HCT116 (cell line): ENCODE results near the gene NUMB. TPM values are rescaled to one million over a fixed set of nuclear protein-coding genes. Genes with fewer than 3 reads are reported as not detected.

Experiments
- ATAC-seq: fragments of 200-7000 bp; cut with Tn5 transposase; 2 replicates; pipeline ENCODE4 v1.9.1; 2020; ENCODE audit warnings: mild to moderate bottlenecking, moderate library complexity
- BruUV-seq: library from RNA; stranded (reverse); fragments of 400-500 nt; replicated peaks from 2 replicates; lab custom pipeline; 2021; lab: Mats Ljungman, UMichigan
- CTCF ChIA-PET: fragments of 300-600 bp; sonication (Branson Sonifier 250); formaldehyde crosslinking; loops from one replicate; lab custom pipeline; 2021; ENCODE audit warnings: antibody characterized with exemption; lab: Charles Lee
- POLR2A ChIA-PET: fragments of 300-600, 350-600 bp; sonication (Branson Sonifier 250); formaldehyde crosslinking; loops from one replicate; lab custom pipeline; 2021; ENCODE audit warnings: antibody characterized with exemption; lab: Charles Lee
- RAD21 ChIA-PET, 2 experiments: fragments of 300-600 bp; sonication (Branson Sonifier 250); formaldehyde crosslinking; loops; one replicate each; lab custom pipeline; 2023; ENCODE audit warnings: low total read pairs in 2 of 2; ENCODE audit not compliant: uncharacterized antibody in 2 of 2, unreplicated experiment in 2 of 2, low non-redundant PET in 1 of 2; lab: Charles Lee
- DNase-seq: peaks from one replicate; pipeline ENCODE4 v3.0.0-alpha.2; 2010; ENCODE audit warnings: low read depth, low spot score
- H2AFZ ChIP-seq: fragments of 200-600 bp; shearing (Covaris generic), sonication (generic); 2 replicates; pipeline ENCODE4 v1.6.1; 2017; ENCODE audit warnings: low read depth, mixed run types, mixed read lengths, antibody characterized with exemption, low read length; ENCODE audit not compliant: poor library complexity, severe bottlenecking
- H3K27ac ChIP-seq: 2 replicates; pipeline ENCODE4 v1.5.1; 2012; ENCODE audit warnings: low read depth, low read length
- H3K27me3 ChIP-seq: fragments of 200-600 bp; sonication (generic); 2 replicates; pipeline ENCODE4 v1.6.1; 2016; ENCODE audit warnings: mixed run types, low read length, mixed read lengths; ENCODE audit not compliant: insufficient read depth
- H3K36me3 ChIP-seq, 2 experiments: fragments of 200-500 bp in 1 of 2; fragments of 200-600 bp in 1 of 2; sonication (Bioruptor generic) in 1 of 2; sonication (generic) in 1 of 2; 2 replicates each; pipeline versions ENCODE4 v1.5.1 to v1.6.1; 2014 to 2016; ENCODE audit warnings: low read length in 2 of 2, inconsistent platforms in 1 of 2, mixed read lengths in 1 of 2, mixed run types in 1 of 2; ENCODE audit not compliant: insufficient read depth in 2 of 2, control insufficient read depth in 1 of 2
- H3K4me1 ChIP-seq, 2 experiments: fragments of 200-600 bp in 1 of 2; sonication (generic) in 1 of 2; 2 replicates each; pipeline versions ENCODE4 v1.5.1 to v1.6.1; 2012 to 2017; ENCODE audit warnings: low read length in 2 of 2, inconsistent platforms in 1 of 2, mild to moderate bottlenecking in 1 of 2, mixed read lengths in 1 of 2, mixed run types in 1 of 2, moderate library complexity in 1 of 2; ENCODE audit not compliant: insufficient read depth in 2 of 2, control insufficient read depth in 1 of 2
- H3K4me2 ChIP-seq: fragments of 200-600 bp; sonication (generic); 2 replicates; pipeline ENCODE4 v1.6.1; 2017; ENCODE audit warnings: mixed run types, low read length, mixed read lengths
- H3K4me3 ChIP-seq, 2 experiments: fragments of 200-600 bp in 1 of 2; sonication (generic) in 1 of 2; replicated peaks in 1 of 2; 2 replicates each; pipeline ENCODE4 v1.5.1; 2011 to 2016; ENCODE audit warnings: low read length in 2 of 2, control low read depth in 1 of 2, low read depth in 1 of 2, mild to moderate bottlenecking in 1 of 2, mixed read lengths in 1 of 2, mixed run types in 1 of 2
- H3K79me2 ChIP-seq: fragments of 200-600 bp; sonication (generic); 2 replicates; pipeline ENCODE4 v1.6.1; 2017; ENCODE audit warnings: mild to moderate bottlenecking, mixed run types, low read length, moderate library complexity, mixed read lengths; ENCODE audit not compliant: insufficient read depth
- H3K9ac ChIP-seq: fragments of 200-600 bp; sonication (generic); 2 replicates; pipeline ENCODE4 v1.6.1; 2016; ENCODE audit warnings: low read length, mixed read lengths
- H3K9me2 ChIP-seq: fragments of 200-600 bp; sonication (generic), shearing (Covaris generic); 2 replicates; pipeline ENCODE4 v1.6.1; 2017; ENCODE audit warnings: mixed run types, mild to moderate bottlenecking, moderate library complexity; ENCODE audit not compliant: insufficient read depth
- H3K9me3 ChIP-seq, 2 experiments: fragments of 200-500 bp in 1 of 2; fragments of 200-600 bp in 1 of 2; sonication (Bioruptor generic) in 1 of 2; sonication (generic) in 1 of 2; 2 replicates each; pipeline ENCODE4 v1.6.1; 2014 to 2017; ENCODE audit warnings: low read length in 2 of 2, mixed read lengths in 2 of 2, inconsistent platforms in 1 of 2, low read depth in 1 of 2, mild to moderate bottlenecking in 1 of 2, mixed run types in 1 of 2, moderate library complexity in 1 of 2; ENCODE audit not compliant: control insufficient read depth in 1 of 2, insufficient read depth in 1 of 2
- H4K20me1 ChIP-seq: fragments of 200-600 bp; sonication (generic), shearing (Covaris generic); 2 replicates; pipeline ENCODE4 v1.6.1; 2017; ENCODE audit warnings: mixed run types, mild to moderate bottlenecking, moderate library complexity; ENCODE audit not compliant: insufficient read depth
- CBX3 ChIP-seq: IDR thresholded peaks from 2 replicates; pipeline ENCODE4 v1.6.1; 2012; ENCODE audit warnings: low read depth
- CEBPB ChIP-seq: IDR thresholded peaks from 2 replicates; pipeline ENCODE4 v1.6.1; 2012; ENCODE audit warnings: low read depth
- EZH2 ChIP-seq: fragments of 200-600 bp; sonication (generic); IDR thresholded peaks from 2 replicates; pipeline ENCODE4 v1.6.1; 2017; ENCODE audit warnings: antibody characterized with exemption, mixed run types
- EZH2phosphoT487 ChIP-seq: fragments of 200-600 bp; IDR thresholded peaks from 2 replicates; pipeline ENCODE4 v1.6.1; 2018; ENCODE audit warnings: antibody characterized with exemption, borderline replicate concordance
- FOSL1 ChIP-seq: IDR thresholded peaks from 2 replicates; pipeline ENCODE4 v1.6.1; 2012; ENCODE audit warnings: low read depth
- JUND ChIP-seq: IDR thresholded peaks from 2 replicates; pipeline ENCODE4 v1.6.1; 2012
- MAX ChIP-seq: IDR thresholded peaks from 2 replicates; pipeline ENCODE4 v1.6.1; 2012
- POLR2A ChIP-seq: IDR thresholded peaks from 2 replicates; pipeline ENCODE4 v1.7.0; 2011; ENCODE audit warnings: borderline replicate concordance; ENCODE audit not compliant: insufficient read depth, insufficient read length; ENCODE audit errors: extremely low read depth
- POLR2AphosphoS5 ChIP-seq: IDR thresholded peaks from 2 replicates; pipeline ENCODE4 v1.6.1; 2011; ENCODE audit warnings: mild to moderate bottlenecking, low read depth, low read length, moderate library complexity
- RAD21 ChIP-seq: IDR thresholded peaks from 2 replicates; pipeline ENCODE4 v1.6.1; 2012; ENCODE audit warnings: low read depth, mild to moderate bottlenecking
- REST ChIP-seq: IDR thresholded peaks from 2 replicates; pipeline ENCODE4 v1.6.1; 2012; ENCODE audit warnings: low read depth
- SIN3A ChIP-seq: IDR thresholded peaks from 2 replicates; pipeline ENCODE4 v1.6.1; 2012; ENCODE audit warnings: low read depth
- SP1 ChIP-seq: IDR thresholded peaks from 2 replicates; pipeline ENCODE4 v1.6.1; 2012; ENCODE audit warnings: low read depth
- SRF ChIP-seq: IDR thresholded peaks from 2 replicates; pipeline ENCODE4 v1.6.1; 2012; ENCODE audit warnings: low read depth
- TCF7L2 ChIP-seq: IDR thresholded peaks from 2 replicates; pipeline ENCODE4 v1.7.0; 2011; ENCODE audit warnings: borderline replicate concordance, inconsistent platforms; ENCODE audit not compliant: insufficient read depth, insufficient read length; ENCODE audit errors: extremely low read depth
- ZFX ChIP-seq: fragments of 450-650 bp; IDR thresholded peaks from 2 replicates; pipeline ENCODE4 v1.6.1; 2017
- ZNF274 ChIP-seq: fragments of 200-500 bp; sonication (Bioruptor generic); IDR thresholded peaks from 2 replicates; pipeline ENCODE4 v1.6.1; 2014; ENCODE audit warnings: mild to moderate bottlenecking, low read depth, low read length, inconsistent platforms
- intact Hi-C: fragments of 100-400 bp; cut with micrococcal nuclease; formaldehyde crosslinking; loops from 2 replicates; pipeline ENCODE4 v1.10.0; 2022
- total RNA-seq: library from RNA; stranded (reverse); gene quantifications from one replicate; pipeline ENCODE4 v1.2.1, GENCODE V29; 2021; ENCODE audit not compliant: unreplicated experiment
- TF ChIP-seq, protein P1 (sequence below): IDR thresholded peaks from 2 replicates; pipeline ENCODE4 v1.6.1; 2012

The NUMB gene
- total RNA-seq, 1 experiment from 2014 or later = 43.0 TPM

DNA sequence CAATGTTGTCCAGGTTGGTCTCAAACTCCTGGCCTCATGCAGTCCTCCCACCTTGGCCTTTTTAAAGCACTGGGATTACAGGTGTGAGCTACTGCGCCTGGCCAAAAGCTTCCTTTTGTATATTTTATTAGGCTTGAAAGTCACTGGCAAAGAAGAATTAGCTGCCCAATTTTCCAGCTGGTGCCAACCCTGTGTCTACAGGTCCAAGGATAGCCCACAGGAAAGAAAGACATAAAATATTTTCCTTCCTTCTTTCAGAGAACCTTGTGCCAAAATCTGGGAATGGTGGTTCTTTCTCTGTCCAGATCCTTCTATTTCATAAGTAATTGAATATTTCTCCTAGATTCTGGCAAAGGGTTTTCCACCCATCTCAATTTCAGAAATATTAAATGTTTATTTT is 84.1 kb downstream of the NUMB start:
- H3K27ac ChIP-seq = no peak overlapping the region
- no peaks in the 10 kb centered on the region; the same call in 1 of the 2 replicates for H3K79me2 ChIP-seq
- H3K9me2 ChIP-seq = no peaks in the 10 kb centered on the region
- intact Hi-C loops = no loop called here
- TF ChIP-seq POLR2AphosphoS5 = no peak
- no peak for TF ChIP-seq TCF7L2
- TF ChIP-seq EZH2phosphoT487 = no peak
- no peak for TF ChIP-seq ZFX
- no peak for TF ChIP-seq EZH2
- TF ChIP-seq POLR2A = no peak
- no peak for TF ChIP-seq CBX3
- no peak for TF ChIP-seq SIN3A
- no peak for TF ChIP-seq REST
- TF ChIP-seq SRF = no peak
- TF ChIP-seq CEBPB = no peak
- TF ChIP-seq FOSL1 = no peak
- no peak for TF ChIP-seq JUND
- TF ChIP-seq SP1 = no peak
- no peak for TF ChIP-seq ZNF274
- TF ChIP-seq, protein P1, sequence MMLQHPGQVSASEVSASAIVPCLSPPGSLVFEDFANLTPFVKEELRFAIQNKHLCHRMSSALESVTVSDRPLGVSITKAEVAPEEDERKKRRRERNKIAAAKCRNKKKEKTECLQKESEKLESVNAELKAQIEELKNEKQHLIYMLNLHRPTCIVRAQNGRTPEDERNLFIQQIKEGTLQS = no peak
- no peak for TF ChIP-seq MAX
- TF ChIP-seq RAD21 = no peak
- POLR2A ChIA-PET = interaction anchor here (0.6 to 0.7 kb wide), 2 partner anchors 143 to 233 kb away, joined by 3 read pairs; no protein-coding TSS in a partner anchor
- no peak overlapping the region for H3K9ac ChIP-seq
- ATAC-seq (no peak), DNase-seq (no peak)
- CTCF ChIA-PET = no interaction called here
- H3K4me2 ChIP-seq = no peak overlapping the region
- no peaks in the 10 kb centered on the region for H3K4me1 ChIP-seq
- RAD21 ChIA-PET = no interaction called here
- no TSS peak for BruUV-seq
- no peaks in the 10 kb centered on the region for H3K27me3 ChIP-seq
- no peaks in the 10 kb centered on the region for H4K20me1 ChIP-seq
- no peaks in the 10 kb centered on the region for H3K9me3 ChIP-seq
- H2AFZ ChIP-seq = no peak overlapping the region
- H3K36me3 ChIP-seq = no peaks in the 10 kb centered on the region
- H3K4me3 ChIP-seq = no peak overlapping the region
